HuH-7 (cell line): ENCODE data around the gene FOXP2.
"Not testable (repeated sequence)": the region's sequence is repeated elsewhere in the genome, so short reads cannot be mapped to it uniquely, and the experiment has no call there.

Experiments used
- DNase-seq: peaks from one replicate; pipeline ENCODE4 v3.0.0; 2011; ENCODE audit warnings: low spot score

Gene FOXP2

DNA sequence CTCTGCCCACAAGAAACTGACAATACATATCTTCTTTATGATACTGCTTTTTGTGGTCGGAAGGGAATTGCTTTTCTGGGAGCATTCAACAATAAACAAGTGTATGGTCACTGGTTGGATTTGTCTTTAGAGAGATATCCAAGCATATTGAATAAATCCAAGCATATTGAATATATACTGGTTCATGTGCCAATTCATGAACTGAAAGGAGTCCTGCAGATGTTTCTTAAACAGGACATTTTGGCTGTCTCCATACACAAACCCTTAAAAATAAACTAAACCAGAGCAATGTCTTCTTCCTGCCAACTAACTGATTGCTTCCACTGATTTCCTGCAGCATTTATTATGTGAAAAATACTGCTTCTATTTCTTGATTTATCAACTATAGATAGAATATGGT is 173.9 kb downstream of the FOXP2 start:
- no peak for DNase-seq

DNA sequence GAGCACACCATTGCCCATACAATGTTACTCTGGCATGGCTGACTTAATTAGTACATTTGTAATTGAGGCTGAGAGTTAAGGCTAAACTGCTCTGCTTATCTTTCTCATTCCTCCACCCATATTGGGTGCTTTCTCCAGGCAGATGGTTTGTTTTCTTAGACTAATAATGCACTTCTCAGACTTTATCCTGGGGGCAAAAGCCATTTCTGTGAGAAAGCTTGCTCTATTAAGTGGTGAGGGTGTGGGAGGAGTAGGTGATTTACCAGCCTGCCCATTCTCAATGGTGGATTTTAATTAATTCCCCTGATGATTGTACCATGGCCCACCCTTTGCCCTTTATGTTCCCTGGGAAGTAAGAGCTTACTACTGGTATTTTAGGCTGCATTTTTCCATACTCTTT is 174.8 kb downstream of the FOXP2 start:
- no peak for DNase-seq

DNA sequence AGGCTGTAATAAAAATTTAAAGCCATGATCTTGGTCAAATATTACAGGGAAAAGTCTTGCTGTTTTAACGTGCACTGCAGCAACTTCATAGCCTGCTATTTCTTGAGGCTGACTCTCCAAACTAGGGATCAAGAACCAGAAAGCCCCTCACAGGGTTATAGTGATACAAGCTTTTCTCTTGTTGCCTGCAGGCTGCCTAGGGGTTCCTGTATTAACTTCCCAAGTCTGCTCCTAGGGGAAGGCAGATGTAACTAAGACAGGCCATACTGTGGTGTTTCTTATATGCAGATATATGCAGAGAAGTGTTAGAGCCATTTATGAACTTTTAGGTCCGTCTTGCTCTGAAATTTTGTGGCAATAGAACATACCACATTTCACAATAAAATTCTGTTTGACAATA is 175.7 kb downstream of the FOXP2 start:
- DNase-seq, result no peak

DNA sequence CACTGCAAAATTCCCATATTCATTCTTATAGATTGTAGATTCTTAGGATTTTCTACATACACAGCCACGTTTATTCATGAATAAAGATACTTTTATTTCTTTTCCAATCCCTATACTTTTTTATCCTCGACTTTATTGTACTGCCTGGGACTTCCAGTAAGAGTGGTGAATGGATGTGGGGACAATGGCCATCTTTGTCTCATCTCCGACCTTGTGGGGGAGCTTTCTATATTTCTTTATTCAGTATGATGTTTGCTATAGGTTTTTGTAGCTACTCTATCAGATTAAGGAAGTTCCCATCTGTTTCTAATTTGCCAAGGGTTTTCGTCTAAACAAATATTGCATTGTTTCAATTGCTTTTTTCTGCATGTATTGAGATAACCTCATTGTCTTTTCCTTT is 184.3 kb downstream of the FOXP2 start:
- no peak for DNase-seq

DNA sequence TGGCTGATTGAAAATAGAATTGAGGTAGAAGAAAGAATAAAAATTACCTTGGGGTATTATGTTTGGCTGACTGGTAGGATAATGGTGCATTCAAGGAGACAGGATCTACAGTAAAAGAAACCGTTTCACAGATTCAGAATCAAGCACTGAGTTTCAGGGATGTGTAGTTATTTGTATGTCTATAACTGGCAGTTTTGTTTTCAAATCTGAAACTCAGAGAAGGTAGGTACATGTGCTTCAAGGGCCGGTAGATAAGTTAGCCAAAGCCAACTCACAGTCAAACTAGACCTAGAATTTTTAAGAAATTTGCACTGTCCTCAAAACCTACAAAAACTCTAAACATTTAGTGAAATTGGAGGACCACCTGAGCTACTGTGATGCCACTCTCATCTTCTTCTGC is 191.5 kb downstream of the FOXP2 start:
- DNase-seq, result no peak

DNA sequence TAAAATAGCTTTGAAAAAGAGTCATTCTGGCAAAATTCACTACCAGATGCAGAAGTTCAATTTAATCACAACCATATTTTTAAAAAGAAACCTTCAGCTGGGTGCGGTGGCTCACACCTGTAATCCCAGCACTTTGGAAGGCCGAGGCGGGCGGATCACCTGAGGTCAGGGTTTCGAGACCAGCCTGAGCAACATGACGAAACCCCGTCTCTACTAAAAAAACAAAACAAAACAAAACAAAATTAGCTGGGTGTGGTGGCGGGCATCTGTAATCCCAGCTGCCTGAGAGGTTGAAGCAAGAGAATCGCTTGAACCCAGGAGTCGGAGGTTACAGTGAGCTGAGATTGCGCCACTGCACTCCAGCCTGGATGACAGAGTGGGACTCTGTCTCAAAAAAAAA is 194.2 kb downstream of the FOXP2 start:
- DNase-seq, result not testable (repeated sequence)

DNA sequence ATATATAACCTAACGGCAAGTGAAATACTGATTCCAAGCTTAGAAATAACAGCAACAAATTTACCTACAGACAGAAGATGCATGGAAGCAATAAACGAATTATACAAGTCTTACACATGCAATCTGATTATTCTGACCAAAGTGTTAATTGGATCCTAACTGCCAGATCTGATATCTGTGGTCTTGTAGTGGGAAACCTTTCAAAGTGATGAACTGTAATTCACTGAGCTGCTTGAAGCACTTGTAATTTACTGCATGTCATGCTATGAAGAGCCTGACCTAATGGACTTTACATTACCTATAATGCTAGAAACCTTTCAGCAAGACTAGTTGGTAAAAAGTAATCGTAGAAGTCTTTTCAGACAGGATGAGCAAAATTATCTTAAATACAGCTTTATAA is 205.6 kb downstream of the FOXP2 start:
- DNase-seq, result no peak

DNA sequence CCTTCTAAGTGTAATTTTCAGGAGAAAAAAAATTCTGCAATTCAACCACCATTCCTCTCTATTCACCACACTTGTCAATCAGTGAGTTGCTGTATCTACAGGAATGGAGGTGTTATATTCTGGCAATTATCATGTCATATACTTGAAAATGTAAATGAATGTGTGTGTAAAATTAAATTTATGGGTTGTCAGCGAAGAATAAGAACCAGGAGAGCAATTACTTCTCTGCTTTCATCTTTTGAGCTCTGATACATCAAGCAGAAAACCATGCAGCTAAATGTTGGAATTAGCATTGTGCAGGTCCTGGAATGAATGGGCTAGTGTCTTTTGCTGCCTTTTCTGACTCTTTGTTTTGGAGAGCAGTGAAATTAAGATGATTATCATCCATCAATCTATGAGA is 207.6 kb downstream of the FOXP2 start:
- no peak for DNase-seq

DNA sequence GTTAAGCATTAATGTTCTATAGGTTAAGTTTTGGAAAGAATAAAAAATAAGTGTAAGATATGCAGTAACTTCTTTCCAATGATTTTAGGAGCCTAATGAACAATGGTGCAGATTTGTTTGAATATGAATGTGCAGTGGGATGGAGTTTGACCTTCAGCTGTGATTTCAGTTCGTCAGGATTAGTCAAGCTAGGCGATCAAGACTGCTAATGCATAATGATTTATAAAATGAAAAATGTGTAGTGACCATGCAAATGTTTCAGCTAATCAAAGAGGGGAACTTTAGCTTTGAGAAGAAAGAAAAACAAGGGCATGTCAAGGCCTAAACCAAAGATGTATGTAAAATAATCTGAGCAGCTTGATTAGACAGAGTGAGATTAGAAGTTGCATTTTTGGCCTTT is 208.5 kb downstream of the FOXP2 start:
- no peak for DNase-seq

DNA sequence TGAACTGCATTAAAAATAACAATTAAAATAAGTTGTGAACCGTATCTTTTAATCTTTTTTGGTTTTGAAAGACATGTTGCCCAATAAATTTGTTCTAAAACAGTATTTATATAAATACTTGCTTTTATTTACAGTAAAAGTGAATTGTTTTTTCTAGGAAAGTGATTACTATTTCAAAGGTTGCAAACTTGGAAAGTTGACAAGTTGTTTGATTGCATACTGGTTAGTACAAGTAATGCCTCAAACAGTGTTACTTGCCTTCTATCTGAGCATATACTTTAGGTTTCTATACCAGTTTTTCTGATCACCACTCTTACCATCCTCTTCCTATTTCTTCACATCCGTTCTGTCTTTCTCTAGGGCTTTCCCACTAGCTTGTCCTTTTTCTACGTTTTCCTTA is 212.6 kb downstream of the FOXP2 start:
- DNase-seq, result no peak

DNA sequence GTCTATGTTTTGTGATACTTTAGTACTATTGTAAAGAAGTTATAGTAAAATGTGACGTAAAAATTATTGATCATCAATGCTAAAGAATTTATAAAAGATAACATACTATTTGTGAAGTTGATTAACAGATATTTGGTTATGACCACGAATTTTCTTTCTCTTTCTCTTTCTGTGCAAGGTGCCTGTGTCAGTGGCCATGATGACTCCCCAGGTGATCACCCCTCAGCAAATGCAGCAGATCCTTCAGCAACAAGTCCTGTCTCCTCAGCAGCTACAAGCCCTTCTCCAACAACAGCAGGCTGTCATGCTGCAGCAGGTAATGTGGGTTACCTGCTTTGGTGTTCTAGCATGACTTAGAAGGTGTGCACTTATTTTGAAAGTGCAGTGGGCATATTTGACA is 213.7 kb downstream of the FOXP2 start:
- DNase-seq, result no peak

DNA sequence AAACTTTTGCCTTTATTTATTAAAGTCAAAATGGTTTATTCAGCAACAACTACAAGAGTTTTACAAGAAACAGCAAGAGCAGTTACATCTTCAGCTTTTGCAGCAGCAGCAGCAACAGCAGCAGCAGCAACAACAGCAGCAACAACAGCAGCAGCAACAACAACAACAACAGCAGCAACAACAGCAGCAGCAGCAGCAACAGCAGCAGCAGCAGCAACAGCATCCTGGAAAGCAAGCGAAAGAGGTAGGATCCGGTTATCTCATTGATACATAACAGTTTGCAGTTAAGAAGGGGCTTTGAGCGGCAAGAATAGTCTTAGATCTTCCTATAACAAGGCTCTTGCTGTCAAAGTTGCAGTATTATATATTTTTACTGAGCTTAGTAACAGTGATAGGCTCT is 215.1 kb downstream of the FOXP2 start:
- no peak for DNase-seq

DNA sequence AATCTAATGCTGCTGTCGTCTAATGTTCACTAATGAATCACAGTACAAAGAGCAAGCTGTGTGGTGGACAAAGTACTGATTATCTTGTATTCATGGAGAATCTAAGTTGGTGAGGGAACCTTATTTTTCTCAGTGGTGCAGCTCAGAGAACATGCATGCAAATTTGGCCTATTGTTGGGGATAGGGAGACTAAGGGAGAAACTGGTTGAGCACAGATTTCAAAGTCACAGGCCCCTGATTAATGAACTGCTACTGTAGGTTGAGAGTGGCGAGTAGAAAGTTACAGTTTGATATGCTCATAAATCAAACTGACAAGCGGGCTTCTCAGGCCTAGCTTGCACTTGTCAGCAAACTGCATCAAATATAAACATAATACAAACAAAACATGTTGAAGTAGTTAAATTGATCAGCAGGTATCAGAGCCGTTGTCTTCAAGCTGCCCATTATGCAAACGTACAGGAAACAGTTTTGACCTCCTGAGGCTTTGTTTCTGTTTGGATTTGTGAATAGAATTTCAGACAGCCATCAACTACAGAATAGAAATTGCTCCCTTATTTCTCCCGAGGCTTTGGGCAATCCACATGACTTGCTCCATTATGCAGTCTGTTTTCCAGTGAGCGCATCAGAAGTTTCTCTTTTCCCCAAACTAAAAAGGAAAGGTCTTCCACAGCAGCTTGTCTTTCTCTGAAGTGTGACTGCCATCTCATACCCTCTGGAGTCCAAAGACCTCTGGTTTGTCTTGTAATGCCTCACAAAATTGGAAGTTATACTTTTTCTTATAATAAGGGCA is 215.8 kb downstream of the FOXP2 start:
- DNase-seq, result no peak

DNA sequence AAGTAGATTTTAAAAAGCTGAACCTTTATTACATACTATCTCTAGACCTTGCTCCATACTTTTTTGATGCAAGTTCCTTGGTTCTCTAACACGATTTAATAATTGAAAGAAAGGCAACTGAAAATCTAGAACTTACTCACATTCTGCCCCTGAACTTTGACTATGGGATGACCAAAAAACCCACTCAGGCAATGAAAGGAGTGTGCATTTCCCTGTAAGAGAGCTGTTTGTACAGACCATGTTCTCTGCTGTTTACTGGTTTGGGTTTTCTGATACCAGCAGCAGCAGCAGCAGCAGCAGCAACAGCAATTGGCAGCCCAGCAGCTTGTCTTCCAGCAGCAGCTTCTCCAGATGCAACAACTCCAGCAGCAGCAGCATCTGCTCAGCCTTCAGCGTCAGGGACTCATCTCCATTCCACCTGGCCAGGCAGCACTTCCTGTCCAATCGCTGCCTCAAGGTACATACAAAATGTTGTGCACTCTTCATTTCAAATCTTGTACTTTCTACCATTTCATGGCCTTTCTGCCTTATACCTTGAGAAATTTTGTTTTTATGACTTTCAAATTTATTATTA is 216.7 kb downstream of the FOXP2 start:
- DNase-seq, result no peak

DNA sequence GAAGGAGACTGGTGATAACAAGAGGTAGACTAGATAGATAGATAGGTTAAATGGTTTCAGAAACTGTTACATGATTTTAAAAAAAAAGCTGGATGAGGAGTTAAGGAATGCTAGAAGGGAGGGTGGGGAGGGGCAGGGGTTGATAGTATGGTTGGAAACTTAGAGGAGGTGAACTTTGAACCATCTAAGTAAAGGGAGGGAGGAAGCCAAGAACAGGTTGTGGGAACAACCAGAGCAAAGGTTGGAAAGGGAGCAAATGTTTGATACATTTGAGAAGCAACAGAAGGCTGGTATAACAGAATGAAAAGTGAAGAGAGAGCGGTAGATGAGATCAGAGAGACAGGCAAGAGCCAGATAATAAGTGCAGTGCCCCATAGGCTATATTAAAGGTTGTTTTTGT is 224.8 kb downstream of the FOXP2 start:
- no peak for DNase-seq

DNA sequence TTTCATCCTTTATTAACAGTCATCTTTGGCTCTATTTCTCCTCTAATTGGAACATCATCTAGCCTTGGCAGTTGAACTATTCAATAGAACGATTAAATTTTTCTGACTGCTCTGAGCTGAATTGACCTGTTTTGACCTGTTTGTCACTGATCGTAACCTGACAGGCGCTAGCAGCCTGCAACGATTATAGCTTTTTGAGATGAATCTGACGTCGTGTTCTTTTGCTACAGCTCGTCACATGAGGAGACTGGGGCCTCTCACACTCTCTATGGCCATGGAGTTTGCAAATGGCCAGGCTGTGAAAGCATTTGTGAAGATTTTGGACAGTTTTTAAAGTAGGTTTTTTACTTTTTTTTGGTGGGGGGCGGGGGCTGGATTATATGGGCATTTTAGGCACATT is 229.8 kb downstream of the FOXP2 start:
- no peak for DNase-seq

DNA sequence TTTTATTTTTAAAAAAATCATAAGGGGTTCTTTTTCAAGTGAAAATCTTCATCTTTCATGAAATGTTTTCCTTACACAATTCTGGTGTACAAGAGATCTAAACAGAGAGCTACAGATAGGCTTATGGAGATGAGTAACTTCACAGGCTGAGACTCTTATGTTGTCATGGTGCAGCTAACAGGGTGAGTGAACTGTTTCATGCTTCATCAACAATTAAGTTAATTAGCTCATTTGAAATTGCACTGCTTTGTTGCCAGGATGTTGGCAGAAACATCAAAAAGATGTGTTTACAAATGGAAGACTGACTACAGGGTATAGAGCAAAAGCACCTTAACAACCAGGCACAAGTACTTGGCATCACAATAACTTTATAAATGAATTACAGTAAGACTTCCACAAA is 230.8 kb downstream of the FOXP2 start:
- DNase-seq, result no peak

DNA sequence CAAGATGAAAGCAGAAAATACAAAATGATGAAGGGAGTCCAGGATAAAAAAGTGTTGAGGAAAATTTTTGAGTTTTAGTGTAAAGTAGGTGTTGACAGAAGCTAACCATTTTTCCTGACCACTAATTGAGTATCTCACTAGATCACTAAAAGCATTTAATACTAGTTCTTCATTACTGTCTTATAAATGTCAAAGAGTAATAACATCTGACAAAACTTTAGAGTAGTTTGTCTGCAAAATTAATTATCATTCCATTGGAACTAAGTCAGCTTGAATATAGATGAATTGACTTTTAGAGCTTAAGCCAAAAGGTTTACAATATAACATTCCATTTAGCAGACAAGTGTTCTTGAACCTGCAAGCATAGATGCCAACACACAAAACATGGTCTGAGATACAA is 232.9 kb downstream of the FOXP2 start:
- DNase-seq, result no peak

DNA sequence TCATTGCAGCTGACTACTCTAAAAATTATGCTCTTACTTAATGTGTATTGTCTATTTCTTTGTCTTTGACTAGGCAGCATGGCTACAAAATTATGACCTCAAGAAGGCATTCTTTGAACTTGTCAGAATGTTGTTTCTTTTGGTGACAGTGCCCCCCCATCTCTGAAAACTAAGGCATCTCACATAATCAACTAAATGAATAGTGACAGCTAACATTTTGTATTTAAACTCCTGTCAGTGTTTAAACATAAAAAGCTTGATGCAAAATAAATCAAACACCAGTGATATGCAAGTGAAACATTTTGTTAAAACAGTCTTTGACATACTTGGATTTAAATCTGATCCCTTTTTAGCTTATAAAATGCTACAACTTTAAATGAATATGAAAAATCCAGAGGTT is 233.5 kb downstream of the FOXP2 start:
- no peak for DNase-seq

DNA sequence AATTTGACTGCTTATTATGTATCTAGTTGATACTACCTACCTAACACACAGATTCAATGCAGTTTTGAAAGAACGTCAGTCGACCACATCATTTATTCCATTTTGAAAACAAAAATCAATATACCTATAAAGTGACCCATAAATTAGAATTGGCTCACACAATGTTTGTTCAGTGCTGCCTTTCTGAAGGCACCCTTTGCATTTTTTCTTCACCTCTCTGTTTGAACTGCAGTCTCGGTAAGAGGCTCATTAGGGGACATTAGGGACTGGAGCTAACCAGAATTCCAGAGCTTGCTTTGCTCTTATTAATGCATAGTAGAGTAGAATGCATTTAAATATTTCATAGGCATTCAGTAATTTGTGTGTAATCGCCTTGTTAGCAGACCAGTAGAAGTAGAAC is 234.1 kb downstream of the FOXP2 start:
- no peak for DNase-seq

DNA sequence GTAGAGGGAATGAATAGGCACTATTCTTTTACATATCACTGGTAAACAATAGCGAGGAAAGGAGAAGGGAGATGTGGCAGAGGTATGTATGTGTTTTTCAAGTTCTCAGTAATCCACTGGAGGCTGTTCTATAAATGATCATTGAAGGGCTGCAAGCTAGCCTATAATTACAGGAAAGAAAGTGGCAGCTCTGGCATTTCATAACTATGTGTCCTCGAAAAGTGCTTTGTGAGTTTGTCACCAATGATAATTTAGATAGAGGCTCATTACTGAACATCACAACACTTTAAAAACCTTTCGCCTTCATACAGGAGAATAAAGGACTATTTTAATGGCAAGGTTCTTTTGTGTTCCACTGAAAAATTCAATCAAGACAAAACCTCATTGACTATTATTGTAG is 235.1 kb downstream of the FOXP2 start:
- no peak for DNase-seq

DNA sequence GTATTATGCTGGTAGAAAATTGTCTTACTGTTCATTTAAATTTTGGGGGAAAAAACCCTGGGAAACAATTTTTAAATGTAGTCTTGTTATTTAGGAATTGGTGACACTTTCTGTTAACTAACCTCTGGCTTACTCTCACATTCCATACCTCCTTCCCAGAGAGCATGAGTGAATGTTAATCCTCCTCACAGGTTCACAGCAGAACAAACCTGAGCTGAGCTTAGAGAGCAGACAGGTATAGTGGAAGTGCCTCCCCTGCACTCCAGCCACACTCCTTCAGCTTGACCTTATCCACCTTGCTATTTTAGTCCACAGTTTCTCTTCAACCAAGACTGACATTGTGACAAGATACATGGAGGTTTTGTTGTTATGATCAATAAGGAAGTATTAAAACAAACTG is 235.9 kb downstream of the FOXP2 start:
- no peak for DNase-seq

DNA sequence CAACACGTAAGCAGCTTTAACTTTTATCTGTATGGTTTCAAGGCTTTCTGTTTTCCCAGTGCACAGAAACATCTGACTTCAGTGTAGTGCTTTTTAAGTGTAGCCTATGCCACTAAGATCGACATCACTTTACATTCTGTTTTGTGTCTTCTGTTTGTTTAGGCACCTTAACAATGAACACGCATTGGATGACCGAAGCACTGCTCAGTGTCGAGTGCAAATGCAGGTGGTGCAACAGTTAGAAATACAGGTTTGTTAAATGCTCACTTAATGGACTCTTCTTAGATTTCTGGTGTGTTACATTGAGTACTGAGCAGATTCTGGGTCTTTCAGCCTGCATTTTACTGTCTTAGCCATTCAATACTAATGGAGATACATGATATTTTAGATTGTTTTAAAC is 237.4 kb downstream of the FOXP2 start:
- DNase-seq, result no peak

DNA sequence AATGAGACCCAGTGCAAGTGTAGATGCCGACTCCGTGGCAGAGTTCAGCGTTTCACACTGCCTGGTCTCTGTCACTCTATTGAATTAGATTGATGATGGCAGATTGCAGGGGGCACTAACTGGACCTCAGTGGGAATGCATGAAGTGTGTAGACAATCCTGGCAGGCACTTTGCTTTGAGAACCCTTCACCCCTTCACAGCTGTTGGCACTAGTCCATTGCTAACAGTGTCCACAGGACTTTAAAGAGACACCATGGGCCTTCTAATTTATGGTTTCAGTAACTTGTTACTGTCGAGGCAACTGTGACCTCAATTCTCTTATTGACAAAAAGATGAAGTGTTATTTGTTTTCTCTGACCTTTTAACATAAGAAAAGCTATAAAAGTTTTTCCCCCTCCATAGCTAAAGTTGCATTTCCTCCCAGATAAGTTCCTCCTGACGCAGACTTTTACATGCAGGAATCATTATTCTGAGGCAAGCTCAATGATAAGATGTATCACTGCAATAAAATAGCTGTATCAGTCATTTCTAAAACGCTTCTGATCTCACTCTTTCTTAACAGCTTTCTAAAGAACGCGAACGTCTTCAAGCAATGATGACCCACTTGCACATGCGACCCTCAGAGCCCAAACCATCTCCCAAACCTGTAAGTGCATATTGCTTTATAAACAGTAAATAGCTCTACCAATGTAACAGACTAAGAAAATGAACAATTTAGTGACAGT is 238.9 kb downstream of the FOXP2 start:
- DNase-seq, result no peak
